GM18511 (cell line): ENCODE measurements around the gene METTL23.

Experiments
- ATAC-seq: cut with Tn5 transposase; IDR thresholded peaks from one replicate; pipeline ENCODE4 v1.9.1; 2021; ENCODE audit warnings: mild to moderate bottlenecking, moderate library complexity; ENCODE audit not compliant: unreplicated experiment

The METTL23 gene, protein sequence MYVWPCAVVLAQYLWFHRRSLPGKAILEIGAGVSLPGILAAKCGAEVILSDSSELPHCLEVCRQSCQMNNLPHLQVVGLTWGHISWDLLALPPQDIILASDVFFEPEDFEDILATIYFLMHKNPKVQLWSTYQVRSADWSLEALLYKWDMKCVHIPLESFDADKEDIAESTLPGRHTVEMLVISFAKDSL

DNA sequence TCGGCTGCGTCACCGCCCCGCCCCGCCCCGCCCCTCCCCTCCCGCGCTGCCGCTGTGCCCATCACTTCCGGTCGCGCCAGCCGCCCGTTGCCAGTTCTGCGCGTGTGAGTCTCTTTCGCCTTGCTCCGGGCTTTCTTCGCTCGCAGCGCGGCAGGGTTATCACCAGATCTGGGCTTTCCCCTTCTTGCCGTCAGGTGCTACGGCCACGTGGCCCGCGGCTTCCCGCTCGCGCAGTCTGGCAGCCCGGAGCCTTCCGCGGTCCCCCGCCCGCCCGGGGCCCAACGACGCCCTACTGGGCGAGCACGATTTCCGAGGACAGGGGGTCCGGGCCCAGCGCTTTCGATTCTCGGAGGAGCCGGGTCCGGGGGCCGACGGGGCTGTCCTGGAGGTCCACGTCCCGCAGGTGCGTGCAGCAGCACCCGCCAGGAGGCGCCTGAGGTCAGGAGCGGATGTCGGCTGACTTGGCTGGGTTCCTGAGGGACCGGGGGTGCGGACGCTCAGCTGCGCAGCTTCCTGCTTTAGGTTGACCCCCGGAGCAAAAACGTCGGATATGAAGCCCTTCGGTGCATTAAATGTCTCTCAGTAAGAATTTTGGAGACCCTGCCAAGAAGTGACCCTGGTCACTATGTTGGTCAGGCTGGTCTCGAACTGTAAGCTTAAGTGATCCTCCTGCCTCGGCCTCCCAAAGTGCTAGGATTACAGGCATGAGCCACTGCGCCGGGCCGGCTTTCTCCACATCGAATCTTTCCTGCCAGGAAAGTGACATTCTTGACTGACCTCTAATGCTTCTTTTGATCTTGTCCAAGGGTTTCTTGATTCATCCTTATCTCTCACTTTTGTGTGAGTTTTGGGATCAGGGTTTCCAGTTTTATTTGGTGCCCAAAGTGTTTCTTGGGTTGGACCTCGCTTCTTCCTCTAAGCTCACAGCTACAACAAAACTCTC is at the start of gene METTL23:
TSS of gene METTL23 (plus strand) at position 64 of the 943 bp plus-strand sequence. CDS start 2,872 bp downstream, outside the sequence.
- ATAC-seq: peak; percentile 54

DNA sequence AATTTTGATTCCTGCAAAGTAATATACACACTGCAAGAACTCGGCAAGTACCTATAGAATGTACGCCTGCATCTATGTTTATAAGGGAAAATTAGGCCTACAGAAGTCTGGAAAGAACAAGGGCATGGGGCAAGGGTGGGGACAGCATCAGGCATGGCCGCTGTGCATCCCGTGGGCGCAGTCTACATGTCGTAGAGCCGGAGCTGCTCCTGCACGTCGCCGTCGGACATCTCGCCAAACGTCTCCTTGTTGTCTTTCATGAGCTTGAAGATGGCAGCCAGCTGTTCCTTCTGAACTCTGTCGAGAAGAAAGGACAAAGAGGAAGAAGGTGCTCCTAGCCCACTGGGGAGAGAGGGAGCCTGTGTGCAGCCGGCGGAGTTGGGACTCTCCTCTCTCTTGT is 49.2 kb upstream of the METTL23 start:
- no peak for ATAC-seq

DNA sequence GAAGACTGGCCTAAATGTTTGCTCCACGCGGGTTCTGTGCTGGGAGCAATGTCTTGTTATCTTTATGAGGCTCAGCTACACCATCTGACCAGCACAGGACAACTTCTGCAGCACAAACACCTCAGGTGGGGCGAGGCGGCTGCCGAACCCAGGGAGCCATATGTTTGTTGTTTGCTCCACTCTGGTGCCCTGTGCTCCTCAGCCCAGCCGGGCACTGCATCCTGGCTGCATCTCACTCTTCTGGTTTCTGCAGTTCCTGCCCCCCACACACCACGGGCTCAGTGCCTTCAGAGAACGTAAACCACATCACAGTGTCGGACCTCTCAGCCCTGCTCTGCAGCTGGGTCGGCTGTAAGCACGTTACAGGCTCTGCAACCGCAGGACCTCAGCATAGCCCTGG is 48.3 kb upstream of the METTL23 start:
- no peak for ATAC-seq

DNA sequence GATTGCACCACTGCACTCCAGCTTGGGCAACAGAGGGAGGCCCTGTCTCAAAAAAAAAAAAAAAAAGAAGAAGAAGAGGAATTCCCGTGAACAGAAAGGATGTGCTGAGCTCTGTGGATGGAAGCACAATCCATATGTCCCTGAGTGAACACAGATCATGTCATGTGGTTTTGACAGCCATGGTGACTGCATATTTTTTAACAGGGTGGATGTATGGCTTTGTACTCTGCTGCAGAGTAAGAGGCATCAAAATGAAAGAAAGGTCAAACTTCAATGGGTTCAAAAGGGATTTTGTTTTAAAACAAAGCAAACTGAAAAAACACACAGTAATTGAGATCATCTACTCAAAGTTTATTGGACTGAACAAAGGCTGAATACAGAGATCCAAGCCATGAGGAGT is 47.4 kb upstream of the METTL23 start:
- ATAC-seq: no peak

DNA sequence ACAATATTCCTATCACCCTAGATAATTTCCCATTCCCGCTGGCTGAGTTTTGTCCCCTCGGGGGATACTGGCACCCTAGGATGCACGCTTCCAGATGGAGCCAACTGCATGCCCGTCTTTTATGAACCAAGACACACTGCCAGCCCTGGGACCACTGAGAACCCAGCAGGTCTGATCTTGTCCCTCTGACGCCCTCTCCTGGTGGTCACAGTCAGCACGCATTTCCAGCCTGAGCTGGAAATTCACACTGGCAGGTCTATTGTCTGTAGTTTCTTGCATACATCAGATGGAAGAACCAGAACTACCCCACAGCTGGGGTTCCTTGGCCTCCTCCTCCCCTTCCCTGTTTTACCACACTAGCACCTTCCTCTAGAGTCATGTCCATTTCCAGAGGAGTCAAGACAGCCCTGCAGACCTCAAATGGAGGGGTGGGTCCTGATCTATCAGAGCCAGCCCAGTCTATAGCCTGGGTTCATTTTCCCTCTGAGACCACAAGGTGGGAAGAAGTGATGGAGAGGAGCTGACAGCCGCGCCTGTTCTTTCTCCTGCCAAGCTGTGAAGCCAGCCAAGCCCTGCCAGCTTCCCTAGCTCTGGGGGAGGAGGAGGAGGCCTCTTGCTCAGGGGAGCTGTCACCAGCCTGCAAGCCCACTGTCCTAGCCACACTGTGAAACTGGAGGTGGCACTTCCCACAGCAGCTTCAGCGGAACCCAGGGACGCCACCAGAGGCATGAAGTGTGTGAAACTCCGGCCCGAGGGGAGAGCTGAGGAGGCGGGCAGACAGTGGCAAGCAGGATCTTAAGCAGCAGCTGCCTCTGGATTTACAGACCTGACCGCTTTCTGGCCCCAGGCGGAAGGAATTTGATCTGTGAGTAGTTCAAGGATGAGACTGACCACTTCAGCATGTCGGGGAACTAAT is 45.2 kb upstream of the METTL23 start:
- ATAC-seq: no peak

DNA sequence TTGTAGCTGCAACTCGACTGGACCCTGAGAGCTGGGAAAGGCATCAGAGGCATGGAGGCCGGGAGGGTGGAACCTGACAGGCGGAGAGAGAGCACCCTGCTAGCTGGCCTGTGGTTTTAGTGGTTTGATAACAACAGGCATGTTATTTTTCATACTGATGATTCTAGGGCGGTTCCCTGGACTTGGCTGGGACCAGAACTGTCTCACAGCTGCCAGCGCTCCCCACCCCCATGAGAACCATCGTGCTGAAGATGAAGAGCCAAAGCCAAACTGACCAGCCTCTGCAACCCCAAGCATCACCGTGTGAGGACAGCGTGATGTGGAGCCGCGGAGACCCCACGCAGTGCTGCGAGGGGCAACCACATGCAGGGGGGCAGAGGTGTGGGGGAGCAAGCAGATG is 44.3 kb upstream of the METTL23 start:
- no peak for ATAC-seq

DNA sequence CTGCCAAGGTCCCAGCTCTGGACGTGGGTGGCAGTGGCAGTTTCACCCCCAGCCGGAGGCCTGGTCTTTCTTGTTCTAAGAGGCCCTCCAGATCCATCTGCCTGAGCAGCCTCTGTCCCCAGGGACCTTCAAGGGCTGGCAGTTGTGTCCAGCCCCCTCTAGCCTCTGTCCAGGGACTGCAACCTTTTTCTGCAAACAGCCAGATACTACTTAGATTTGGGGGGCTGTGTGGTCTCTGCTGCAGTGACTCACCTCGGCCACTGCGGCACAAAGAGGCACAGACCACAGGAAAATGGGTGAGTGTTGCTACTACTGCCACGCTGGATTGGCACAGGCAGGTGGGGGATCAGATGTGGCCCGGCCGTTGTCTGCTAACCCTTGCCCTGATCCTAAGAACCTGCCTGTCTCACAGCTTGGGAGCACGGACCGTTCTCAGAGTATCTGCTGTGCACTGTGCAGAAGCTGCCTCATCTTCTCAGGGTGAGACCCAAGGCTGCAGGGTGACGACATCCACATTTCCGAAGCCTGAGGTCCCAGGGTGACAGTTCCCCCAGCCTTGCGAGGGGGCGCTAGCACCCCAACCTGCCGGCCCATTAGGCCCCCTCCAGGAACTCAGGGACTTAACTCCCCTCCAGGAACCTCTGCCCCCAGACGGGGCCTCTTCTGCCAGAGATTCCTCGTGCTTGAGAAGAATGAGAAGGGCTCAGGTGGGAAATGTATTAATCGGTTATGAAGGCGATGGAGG is 43.5 kb upstream of the METTL23 start:
- ATAC-seq: no peak

DNA sequence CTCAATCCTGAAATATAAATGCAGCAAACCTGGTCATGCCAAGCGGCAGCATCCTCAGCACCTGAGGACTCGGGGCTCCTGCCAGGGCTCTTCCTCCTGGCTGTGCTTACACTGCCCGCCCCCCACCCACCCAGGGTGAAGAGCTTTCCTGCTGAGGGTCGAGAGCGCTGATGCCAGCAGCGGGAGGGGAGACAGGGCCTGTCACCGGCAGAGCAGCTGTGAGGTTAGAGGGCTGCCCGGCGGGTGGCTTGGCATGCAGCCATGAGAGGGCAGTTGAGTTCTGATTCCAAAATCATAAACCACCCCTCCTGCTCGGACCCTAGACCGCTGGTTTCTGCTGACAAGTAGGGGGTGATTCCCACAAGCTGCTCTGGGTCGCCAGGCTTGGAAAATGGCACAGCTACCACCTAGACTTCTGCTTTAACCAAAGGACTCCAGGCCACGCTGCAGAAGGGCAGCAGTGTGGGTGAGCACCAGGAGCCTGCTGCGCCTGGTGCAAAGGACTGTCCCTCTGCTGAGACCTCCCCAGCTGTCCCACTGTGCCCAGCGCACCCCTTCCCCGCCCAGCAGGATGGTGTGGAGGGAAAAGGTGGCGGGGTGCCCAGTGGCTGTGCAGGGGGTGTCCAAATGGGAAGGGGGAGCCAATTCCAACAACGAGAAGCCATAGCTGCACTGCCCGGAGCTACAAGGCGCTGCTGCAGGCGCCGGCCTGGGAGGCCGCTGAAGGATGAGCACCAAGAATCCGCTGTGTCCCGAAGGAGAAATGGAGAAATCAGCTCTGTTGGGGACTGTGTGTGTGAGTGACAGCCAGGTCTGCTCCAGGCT is 42.5 kb upstream of the METTL23 start:
- no peak for ATAC-seq

DNA sequence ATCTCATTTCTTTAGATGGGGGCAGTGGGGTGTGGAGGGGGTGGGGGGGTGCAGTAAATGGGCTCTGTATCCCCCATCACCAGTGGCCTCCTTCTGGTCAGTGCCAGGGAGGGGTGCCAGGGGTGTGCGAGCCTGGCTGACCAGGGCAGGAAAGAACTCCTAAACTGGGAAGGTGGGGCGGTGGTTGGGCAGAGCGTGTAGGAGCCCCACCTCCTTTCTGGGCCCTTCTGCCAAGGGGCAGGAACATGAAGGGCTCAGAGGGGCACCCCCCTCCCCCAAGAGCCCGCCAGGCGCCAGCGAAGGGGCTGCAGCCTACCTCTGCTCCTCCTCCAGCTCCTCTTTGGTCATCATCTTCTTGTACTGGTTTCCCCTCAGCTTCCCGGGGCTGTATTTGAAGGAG is 41.9 kb upstream of the METTL23 start:
- ATAC-seq: no peak

DNA sequence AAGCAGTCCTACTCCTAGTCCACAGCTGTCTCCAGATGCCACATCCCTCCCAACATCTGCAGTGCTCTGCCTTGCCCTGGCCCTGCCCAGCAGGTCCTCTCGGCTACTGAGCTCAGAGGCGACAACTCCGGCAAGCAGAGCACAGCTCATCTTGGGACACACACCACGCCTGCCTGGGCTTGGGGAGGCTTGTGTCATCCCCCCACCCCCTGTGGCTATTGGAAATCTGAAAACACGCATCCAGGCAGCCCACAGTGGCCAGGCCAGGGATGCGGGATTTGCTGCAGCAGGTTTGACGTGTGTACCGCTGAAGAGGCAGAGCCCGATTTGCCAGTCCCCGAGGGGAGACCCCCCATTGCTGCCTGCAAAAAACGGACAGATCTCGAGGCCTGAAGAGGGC is 41.3 kb upstream of the METTL23 start:
- ATAC-seq: no peak

DNA sequence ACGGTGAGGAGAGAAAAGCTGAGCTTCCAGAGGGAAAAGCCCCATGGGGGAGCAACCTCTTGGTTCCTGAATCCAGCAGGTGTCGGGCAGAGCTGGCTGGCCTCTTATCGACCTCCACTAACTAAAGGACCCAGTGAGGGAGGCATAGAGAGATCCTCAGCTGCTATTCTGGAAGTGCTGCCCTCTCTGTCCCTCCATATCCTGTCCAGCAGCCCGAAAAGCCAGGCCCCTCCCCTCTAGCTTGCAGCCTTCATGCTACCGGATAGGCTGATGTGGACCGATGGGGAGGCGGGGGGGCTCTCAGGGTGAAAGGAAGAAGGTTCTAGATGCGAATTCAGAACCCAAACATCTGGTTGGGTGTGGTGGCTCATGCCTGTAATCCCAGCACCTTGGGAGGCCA is 40.8 kb upstream of the METTL23 start:
- no peak for ATAC-seq

DNA sequence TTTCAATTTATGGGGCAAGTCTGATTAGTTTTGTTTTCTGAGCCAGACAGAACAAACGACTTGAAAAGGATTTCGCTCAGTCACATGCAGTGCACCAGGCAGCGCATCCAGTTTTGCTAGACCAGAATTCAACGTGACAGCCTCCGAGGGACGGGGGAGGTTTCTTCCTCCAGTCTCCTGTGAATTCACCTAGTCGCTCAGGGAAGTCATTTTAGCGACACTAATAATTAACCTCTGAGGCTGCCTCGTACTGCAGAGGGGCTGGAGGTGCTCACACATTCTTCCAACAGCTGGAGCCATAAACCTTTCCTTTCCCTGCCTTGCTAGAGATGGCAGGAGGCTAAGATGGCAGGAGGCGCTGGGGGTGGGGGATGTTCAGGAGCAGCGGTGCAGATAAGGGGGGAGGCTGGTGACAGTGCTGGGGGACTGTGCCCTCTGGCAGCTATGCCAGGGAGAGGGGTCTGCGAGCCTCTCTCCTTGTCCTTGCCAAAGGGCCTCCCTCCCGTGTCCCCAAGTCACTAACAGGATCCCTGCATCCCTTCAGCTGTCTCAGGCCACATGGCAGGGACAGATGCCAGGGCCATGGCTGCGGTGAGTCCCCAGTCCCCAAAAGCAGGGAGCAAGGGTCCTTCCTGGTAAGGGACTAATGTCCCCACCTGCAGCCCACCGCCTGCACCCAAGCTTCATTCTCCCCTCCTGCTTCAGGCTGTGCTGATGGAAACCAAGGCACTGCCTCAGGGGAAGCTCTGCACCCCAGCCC is 39.9 kb upstream of the METTL23 start:
- no peak for ATAC-seq

DNA sequence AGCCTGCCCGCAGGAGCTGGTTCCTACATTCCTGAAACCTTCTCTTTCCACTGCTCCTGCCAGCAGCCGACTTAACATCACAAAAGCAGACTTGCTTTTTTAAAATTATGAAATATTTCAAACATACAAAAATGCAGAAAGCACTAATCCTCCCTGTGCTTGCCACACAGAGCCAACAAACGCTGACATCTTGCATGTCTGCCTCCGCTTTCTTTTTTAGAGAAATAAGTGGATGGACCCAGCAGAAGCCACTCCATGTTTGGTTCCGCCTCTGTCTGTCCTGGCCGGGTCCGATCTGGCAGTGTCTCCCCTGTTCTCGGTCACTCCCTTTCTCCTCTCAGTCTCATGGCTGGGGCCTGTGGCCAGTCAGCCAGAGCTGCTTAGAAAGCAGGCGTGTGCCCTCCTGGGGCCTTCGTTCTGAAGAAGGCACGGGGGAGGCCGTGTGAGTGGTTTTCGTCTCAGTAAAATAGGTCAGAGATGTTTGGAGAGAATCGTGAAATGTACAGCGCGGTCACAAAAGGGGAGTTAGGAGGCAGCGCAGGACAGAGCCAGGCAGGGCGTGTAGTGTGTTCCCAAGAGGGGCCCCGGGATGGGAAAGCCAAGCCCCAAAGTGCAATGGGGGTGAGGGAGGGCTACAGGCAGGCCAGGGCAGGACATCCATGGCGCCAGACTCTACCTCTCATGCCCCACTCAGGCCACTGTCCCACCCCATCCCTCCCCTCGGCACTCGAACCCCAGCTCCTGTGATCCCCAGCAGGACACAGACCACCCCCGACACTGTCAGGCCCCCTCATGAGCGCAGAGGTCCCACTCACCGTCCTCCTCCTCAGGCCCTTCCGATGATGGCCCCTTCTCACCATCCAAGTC is 39.1 kb upstream of the METTL23 start:
- no peak for ATAC-seq

DNA sequence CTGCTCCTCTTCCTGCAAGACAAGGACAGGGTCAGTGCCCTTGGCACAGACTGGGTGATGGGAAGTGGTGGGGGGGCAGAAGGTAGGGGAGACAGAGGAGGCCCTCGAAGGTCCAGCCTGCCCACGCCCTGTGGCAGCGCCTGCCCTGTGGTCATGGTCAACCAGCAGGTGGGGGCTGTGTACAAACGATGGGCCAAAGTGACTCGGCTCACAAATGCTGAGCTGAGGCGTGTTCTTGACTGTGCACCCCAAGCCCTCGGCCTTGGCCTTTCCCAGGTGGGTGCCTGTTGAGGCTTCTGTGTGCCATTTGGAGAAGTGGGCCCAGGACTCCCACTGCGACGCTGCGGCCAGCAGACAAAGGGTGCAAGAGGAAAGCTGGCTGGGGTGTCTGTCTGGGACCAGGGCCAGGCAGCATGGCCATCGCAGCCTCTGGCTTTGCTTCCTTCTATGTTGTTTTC is 38.4 kb upstream of the METTL23 start:
- ATAC-seq: no peak

DNA sequence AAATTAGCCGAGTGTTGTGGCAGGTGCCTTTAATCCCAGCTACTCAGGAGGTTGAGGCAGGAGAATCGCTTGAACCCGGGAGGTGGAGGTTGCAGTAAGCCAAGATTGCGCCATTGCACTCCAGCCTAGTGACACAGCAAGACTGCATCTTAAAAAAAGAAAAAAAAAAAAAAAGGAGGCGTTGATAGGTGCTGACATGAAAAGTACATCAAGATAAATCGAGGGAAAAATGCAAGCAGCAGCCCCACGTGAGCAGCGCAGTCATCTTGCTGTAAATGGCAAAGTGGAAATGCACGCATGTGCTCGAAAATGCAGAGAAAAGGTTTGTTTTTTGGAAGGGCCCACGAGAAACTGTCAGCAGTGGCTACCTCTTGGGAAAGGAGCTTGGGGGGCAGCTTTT is 36.8 kb upstream of the METTL23 start:
- ATAC-seq: no peak

DNA sequence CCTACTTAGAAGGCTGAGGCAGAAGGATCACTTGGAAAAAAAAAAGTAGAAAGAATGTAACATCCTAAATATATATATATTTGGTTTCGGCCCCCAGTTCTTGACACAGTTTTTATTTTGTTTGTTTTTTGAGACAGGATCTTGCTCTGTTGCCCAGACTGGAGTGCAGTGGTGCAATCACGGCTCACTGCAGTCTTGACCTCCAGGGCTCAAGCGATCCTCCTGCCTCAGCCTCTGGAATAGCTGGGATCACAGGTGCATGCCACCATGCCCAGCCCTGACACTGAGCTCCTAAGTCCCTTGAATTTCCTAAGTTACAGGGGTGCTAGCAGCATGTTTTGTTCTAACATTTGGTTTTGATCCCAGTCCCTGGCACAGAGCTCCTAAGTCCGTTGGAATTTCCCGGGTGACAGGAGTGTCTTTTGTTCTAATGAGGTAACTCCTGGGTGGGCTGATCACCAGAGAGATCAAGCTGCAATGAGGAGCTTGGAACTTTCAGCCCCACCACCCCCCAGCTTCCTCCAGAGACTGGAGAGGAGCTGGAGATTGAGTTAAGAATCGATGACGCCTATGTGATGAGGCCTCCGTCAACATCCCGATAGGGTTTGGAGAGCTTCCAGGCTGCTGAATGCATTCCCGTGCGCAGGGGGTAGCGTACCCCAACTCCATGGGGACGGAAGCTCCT is 35.9 kb upstream of the METTL23 start:
- ATAC-seq: no peak
